CD4-positive, alpha-beta T cell treated with Interleukin-12 subunit alpha and Interleukin-12 subunit beta, for 1 hour (primary cell): ENCODE results near the gene CRTAP.
"Not testable (repeated sequence)": the region's sequence is repeated elsewhere in the genome, so short reads cannot be mapped to it uniquely, and the experiment has no call there.

ENCODE experiments used
- DNase-seq: peaks from one replicate; pipeline ENCODE4 v3.0.0-alpha.2; 2020

Gene CRTAP

GRCh38 chr3:33113772-33114621, at the start of gene CRTAP:
CRTAP (plus strand) TSS chr3:33114014; CDS start chr3:33114078, 64 bp downstream.
- peak; percentile 89 for DNase-seq

- DNase-seq, result peak; percentile 49
Measured at GRCh38 chr3:33064929-33065328, 48.9 kb upstream of the CRTAP start.

- DNase-seq, result peak; percentile 52
Measured at GRCh38 chr3:33067484-33067883, 46.3 kb upstream of the CRTAP start.

- not testable (repeated sequence) for DNase-seq
Measured at GRCh38 chr3:33069862-33070261, 44.0 kb upstream of the CRTAP start.

- no peak for DNase-seq
Measured at GRCh38 chr3:33071181-33071580, 42.6 kb upstream of the CRTAP start.

- DNase-seq, result no peak
Measured at GRCh38 chr3:33071946-33072345, 41.9 kb upstream of the CRTAP start.

- DNase-seq, result peak; percentile 73
Measured at GRCh38 chr3:33074217-33075067, 39.4 kb upstream of the CRTAP start.

GRCh38 chr3:33075995-33076394, 37.8 kb upstream of the CRTAP start:
- no peak for DNase-seq

GRCh38 chr3:33076952-33077351, 36.9 kb upstream of the CRTAP start:
- no peak for DNase-seq

- DNase-seq, result no peak
Measured at GRCh38 chr3:33077976-33078375, 35.8 kb upstream of the CRTAP start.

GRCh38 chr3:33079813-33080212, 34.0 kb upstream of the CRTAP start:
- not testable (repeated sequence) for DNase-seq

GRCh38 chr3:33081812-33082211, 32.0 kb upstream of the CRTAP start:
- no peak for DNase-seq

- no peak for DNase-seq
Measured at GRCh38 chr3:33083958-33084357, 29.9 kb upstream of the CRTAP start.

- DNase-seq, result no peak
Measured at GRCh38 chr3:33088691-33089090, 25.1 kb upstream of the CRTAP start.

- DNase-seq, result peak; percentile 41
Measured at GRCh38 chr3:33089515-33089914, 24.3 kb upstream of the CRTAP start.

- DNase-seq, result no peak
Measured at GRCh38 chr3:33091746-33092145, 22.1 kb upstream of the CRTAP start.

GRCh38 chr3:33092496-33093254, 21.1 kb upstream of the CRTAP start:
- DNase-seq, result no peak

- no peak for DNase-seq
Measured at GRCh38 chr3:33093847-33094246, 20.0 kb upstream of the CRTAP start.

- DNase-seq, result no peak
Measured at GRCh38 chr3:33095436-33095835, 18.4 kb upstream of the CRTAP start.

GRCh38 chr3:33096093-33096868, 17.5 kb upstream of the CRTAP start:
- DNase-seq, result peak; percentile 46

- DNase-seq, result no peak
Measured at GRCh38 chr3:33099109-33099645, 14.6 kb upstream of the CRTAP start.

- no peak for DNase-seq
Measured at GRCh38 chr3:33099701-33100100, 14.1 kb upstream of the CRTAP start.
